Mesothelial cell of epicardium (in vitro differentiated cells): ENCODE results near the gene TMEM123. TPM values are rescaled to one million over a fixed set of nuclear protein-coding genes. Genes with fewer than 3 reads are reported as not detected.
A peak's percentile ranks its signal among the peaks of the same experiment; 100 is the strongest.
"Not testable (repeated sequence)": the region's sequence is repeated elsewhere in the genome, so short reads cannot be mapped to it uniquely, and the experiment has no call there.

ENCODE experiments used
- DNase-seq, 2 experiments: peaks; one replicate each; pipeline ENCODE4 v3.0.0; 2021; ENCODE audit warnings: low spot score in 2 of 2; ENCODE audit not compliant: unreplicated experiment in 2 of 2
- H3K27ac Mint-ChIP-seq: 2 replicates; pipeline ENCODE4 v1.8.0; 2021; ENCODE audit warnings: mixed read lengths
- H3K27me3 Mint-ChIP-seq: 2 replicates; pipeline ENCODE4 v1.8.0; 2021; ENCODE audit warnings: low read depth, mixed read lengths
- H3K36me3 Mint-ChIP-seq: 2 replicates; pipeline ENCODE4 v1.8.0; 2021; ENCODE audit warnings: mixed read lengths
- H3K4me1 Mint-ChIP-seq: 2 replicates; pipeline ENCODE4 v1.8.0; 2021; ENCODE audit warnings: mixed read lengths
- H3K4me3 Mint-ChIP-seq: 2 replicates; pipeline ENCODE4 v1.8.0; 2021; ENCODE audit warnings: mild to moderate bottlenecking, moderate library complexity, mixed read lengths
- H3K9me3 Mint-ChIP-seq: 2 replicates; pipeline ENCODE4 v1.8.0; 2021; ENCODE audit warnings: mixed read lengths
- CTCF ChIP-seq: fragments of 200-600 bp; sonication (generic); IDR thresholded peaks from one replicate; pipeline ENCODE4 v1.5.0; 2021; ENCODE audit warnings: antibody characterized with exemption; ENCODE audit not compliant: unreplicated experiment
- total RNA-seq: library from RNA; stranded (reverse); gene quantifications from 3 replicates; pipeline ENCODE4 v1.2.1, GENCODE V29; 2021

TMEM123 gene
- total RNA-seq, 1 donor from 2014 or later = 131 TPM

DNA sequence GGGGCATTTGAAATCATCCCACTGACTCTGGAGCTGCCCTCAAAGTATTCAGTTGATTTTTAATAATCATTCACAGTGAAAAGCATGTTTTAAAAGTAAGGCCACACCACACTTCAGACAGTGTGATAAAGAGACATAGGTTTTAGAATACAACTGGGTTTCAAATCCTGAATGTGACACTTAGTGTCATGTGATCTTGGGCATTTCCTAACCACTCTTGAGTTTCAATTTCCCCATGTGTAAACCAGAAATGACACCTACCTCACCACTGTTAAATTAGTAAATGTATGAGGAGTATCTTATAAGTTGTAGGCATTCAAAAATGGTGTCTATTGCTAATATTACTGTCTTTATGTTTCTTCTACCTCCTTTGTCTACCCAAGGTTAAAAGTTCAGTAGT is 5.4 kb downstream of the TMEM123 start:
- peak overlapping the region; percentile 9 for H3K27ac Mint-ChIP-seq
- peaks cover 27% of the 10 kb centered on the region for H3K4me1 Mint-ChIP-seq
- TF ChIP-seq CTCF = no peak
- H3K9me3 Mint-ChIP-seq = peaks cover 13% of the 10 kb centered on the region
- H3K27me3 Mint-ChIP-seq = no peaks in the 10 kb centered on the region
- H3K4me3 Mint-ChIP-seq = no peak overlapping the region
- H3K36me3 Mint-ChIP-seq = peaks cover 40% of the 10 kb centered on the region
- no peak for DNase-seq

- Mint-ChIP-seq H3K9me3 (peaks cover 14% of the 10 kb centered on the region), H3K4me3 (no peak overlapping the region), H3K36me3 (peaks cover 45% of the 10 kb centered on the region), H3K4me1 (peaks cover 25% of the 10 kb centered on the region), H3K27me3 (no peaks in the 10 kb centered on the region), H3K27ac (no peak overlapping the region)
- TF ChIP-seq CTCF = no peak
- DNase-seq = no peak
Observed at GRCh38 chr11:102446606-102447005, 6.0 kb downstream of the TMEM123 start.

DNA sequence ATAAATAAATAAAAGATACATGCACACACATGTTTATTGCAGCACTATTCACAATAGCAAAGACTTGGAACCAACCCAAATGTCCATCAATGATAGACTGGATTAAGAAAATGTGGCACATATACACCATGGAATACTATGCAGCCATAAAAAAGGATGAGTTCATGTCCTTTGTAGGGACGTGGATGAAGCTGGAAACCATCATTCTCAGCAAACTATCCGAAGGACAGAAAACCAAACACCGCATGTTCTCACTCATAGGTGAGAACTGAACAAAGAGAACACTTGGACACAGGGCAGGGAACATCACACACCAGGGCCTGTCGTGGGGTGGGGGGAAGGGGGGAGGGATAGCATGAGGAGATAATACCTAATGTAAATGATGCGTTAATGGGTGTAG is 7.9 kb downstream of the TMEM123 start:
- not testable (repeated sequence) for H3K4me1 Mint-ChIP-seq, DNase-seq, H3K4me3 Mint-ChIP-seq, H3K27me3 Mint-ChIP-seq, H3K27ac Mint-ChIP-seq
- Mint-ChIP-seq H3K36me3 (peaks cover 64% of the 10 kb centered on the region), H3K9me3 (peaks cover 25% of the 10 kb centered on the region)

DNA sequence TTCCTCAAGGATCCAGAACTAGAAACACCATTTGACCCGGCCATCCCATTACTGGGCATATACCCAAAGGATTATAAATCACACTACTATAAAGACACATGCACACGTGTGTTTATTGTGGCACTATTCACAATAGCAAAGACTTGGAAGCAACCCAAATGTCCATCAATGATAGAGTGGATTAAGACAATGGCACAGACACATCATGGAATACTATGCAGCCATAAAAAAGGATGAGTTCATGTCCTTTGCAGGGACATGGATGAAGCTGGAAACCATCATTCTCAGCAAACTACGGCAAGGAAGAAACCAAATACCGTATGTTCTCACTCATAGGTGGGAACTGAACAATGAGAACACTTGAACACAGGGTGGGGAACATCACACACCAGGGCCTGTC is 8.4 kb downstream of the TMEM123 start:
- Mint-ChIP-seq H3K9me3 (peaks cover 27% of the 10 kb centered on the region), H3K36me3 (peaks cover 66% of the 10 kb centered on the region)
- H3K27ac Mint-ChIP-seq, H3K4me3 Mint-ChIP-seq, DNase-seq, H3K4me1 Mint-ChIP-seq, H3K27me3 Mint-ChIP-seq: not testable (repeated sequence)

GRCh38 chr11:102439063-102439363 is 13.6 kb downstream of the TMEM123 start:
- Mint-ChIP-seq H3K9me3 (peaks cover 35% of the 10 kb centered on the region), H3K36me3 (peaks cover 65% of the 10 kb centered on the region), H3K4me1 (peaks cover 10% of the 10 kb centered on the region)
- not testable (repeated sequence) for DNase-seq, H3K27ac Mint-ChIP-seq, H3K4me3 Mint-ChIP-seq, H3K27me3 Mint-ChIP-seq

- TF ChIP-seq CTCF = no peak
- Mint-ChIP-seq H3K9me3 (peaks cover 34% of the 10 kb centered on the region), H3K4me1 (peaks cover 10% of the 10 kb centered on the region), H3K27ac (no peak overlapping the region), H3K27me3 (no peaks in the 10 kb centered on the region), H3K4me3 (no peak overlapping the region), H3K36me3 (peaks cover 65% of the 10 kb centered on the region)
- DNase-seq = no peak
Observed at GRCh38 chr11:102438311-102439062, 14.1 kb downstream of the TMEM123 start.

- TF ChIP-seq CTCF = no peak
- peak overlapping the region; percentile 64 for H3K27ac Mint-ChIP-seq
- no peak for DNase-seq
- peaks cover 65% of the 10 kb centered on the region for H3K36me3 Mint-ChIP-seq
- no peak overlapping the region for H3K4me3 Mint-ChIP-seq
- no peaks in the 10 kb centered on the region for H3K27me3 Mint-ChIP-seq
- peaks cover 10% of the 10 kb centered on the region for H3K4me1 Mint-ChIP-seq
- peaks cover 27% of the 10 kb centered on the region for H3K9me3 Mint-ChIP-seq
Observed at GRCh38 chr11:102437727-102438126, 14.8 kb downstream of the TMEM123 start.
